ENCODE measurements around the gene TSG101.

DNA sequence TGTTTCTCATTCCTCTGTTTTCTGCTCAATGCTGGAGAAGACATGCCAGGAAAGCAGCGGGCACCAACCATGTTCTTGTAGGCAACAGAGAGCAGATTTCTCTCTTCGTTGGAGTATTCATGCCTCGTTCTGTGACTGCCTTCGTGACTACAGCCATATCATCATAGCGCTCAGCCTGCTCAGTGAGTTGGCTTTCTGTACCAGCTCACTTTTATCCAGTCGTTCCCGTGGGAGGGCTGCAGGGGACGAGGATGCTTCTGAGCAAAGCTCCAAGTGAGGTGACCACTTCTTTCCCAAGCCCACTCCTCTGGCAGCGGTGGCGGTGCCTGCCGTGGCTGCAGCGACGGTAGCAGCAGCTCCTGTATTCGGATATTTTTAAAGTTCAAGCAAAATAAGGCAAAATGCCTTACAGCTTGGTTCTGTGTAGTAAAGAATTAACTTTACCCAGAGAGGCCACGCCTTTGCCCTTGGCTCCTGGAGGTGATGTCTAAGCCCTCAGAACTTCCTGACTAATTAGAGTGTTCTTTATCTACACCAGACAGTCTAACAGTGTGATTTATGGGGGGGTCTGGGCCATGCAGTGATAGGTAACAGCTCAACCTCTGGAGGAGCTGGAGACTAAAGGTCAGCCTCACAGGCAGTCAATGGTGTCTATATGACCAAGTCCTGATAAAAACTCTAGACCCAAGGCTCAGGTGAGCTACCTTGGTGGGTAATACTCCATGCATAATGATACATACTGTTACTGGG lies 35.8 kb downstream of the TSG101 start:
- TF ChIP-seq, protein P1, sequence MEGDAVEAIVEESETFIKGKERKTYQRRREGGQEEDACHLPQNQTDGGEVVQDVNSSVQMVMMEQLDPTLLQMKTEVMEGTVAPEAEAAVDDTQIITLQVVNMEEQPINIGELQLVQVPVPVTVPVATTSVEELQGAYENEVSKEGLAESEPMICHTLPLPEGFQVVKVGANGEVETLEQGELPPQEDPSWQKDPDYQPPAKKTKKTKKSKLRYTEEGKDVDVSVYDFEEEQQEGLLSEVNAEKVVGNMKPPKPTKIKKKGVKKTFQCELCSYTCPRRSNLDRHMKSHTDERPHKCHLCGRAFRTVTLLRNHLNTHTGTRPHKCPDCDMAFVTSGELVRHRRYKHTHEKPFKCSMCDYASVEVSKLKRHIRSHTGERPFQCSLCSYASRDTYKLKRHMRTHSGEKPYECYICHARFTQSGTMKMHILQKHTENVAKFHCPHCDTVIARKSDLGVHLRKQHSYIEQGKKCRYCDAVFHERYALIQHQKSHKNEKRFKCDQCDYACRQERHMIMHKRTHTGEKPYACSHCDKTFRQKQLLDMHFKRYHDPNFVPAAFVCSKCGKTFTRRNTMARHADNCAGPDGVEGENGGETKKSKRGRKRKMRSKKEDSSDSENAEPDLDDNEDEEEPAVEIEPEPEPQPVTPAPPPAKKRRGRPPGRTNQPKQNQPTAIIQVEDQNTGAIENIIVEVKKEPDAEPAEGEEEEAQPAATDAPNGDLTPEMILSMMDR (IDR thresholded peaks at IDR 0.05), result no peak
- no peak for TF ChIP-seq POLR2A (IDR thresholded peaks at IDR 0.05)

Data from uterus (tissue), 2 donors.